ENCODE data around the gene RGS7.

Gene RGS7

DNA sequence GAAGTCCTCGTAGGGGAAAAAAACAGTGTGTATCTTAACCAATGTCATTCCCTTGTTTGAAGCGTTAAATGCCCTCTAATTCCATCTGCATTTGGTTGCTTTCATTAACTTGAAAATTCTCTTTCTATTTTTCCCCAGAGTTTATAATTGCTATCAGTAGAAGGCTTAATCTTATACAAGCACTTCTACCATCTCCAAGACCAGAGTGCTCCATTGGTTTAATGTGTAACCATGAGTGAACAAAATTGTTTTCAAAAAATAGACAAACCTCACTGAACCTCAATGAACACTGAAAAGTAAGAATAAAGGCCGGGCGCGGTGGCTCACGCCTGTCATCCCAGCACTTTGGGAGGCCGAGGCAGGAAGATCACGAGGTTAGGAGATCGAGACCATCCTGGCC is 141.3 kb downstream of the RGS7 start:
- H3K27ac ChIP-seq (ENCODE audit: low read length) = no peak overlapping the region
- H3K36me3 ChIP-seq (ENCODE audit: control insufficient read depth in 2 of 2, insufficient read depth in 2 of 2, low read length in 2 of 2) = no peaks in the 10 kb centered on the region
- H3K4me1 ChIP-seq (ENCODE audit: control insufficient read depth, insufficient read depth, low read length) = no peaks in the 10 kb centered on the region
- H3K9me3 ChIP-seq (ENCODE audit: control insufficient read depth in 2 of 2, low read length in 2 of 2) = peaks cover 3 to 5% of the 10 kb centered on the region in 2 donors
- no peak overlapping the region for H3K9ac ChIP-seq (ENCODE audit: low read length in 2 of 2)
- H3K4me3 ChIP-seq (ENCODE audit: low read length in 2 of 2) = no peak overlapping the region
- H3K27me3 ChIP-seq (ENCODE audit: control insufficient read depth in 1 of 2, insufficient read depth in 2 of 2, low read length in 2 of 2) = no peaks in the 10 kb centered on the region

DNA sequence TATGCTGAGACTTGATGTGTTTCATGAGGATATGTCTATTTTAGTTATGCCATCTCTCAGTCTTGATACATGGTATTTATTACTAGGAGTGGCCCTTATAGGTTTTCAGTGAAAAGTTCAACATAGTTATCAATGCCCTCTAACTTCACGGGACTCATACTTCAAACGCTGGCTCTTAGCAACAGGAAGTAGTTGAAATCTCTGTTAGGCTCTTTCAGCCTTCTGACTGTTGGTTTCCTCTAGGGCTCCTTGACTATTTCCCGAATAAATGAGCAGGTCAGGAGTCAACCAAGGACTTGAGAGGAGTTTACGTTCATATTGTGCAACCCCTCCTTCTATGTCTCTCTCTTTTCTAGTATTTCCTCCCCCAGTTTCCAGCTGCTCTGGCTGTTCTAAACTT is 141.8 kb downstream of the RGS7 start:
- Histone ChIP-seq H3K27ac (ENCODE audit: low read length) (no peak overlapping the region), H3K4me1 (ENCODE audit: control insufficient read depth, insufficient read depth, low read length) (no peaks in the 10 kb centered on the region), H3K27me3 (ENCODE audit: control insufficient read depth in 1 of 2, insufficient read depth in 2 of 2, low read length in 2 of 2) (no peaks in the 10 kb centered on the region), H3K4me3 (ENCODE audit: low read length in 2 of 2) (no peak overlapping the region), H3K9me3 (ENCODE audit: control insufficient read depth in 2 of 2, low read length in 2 of 2) (peaks cover 3 to 5% of the 10 kb centered on the region in 2 donors), H3K36me3 (ENCODE audit: control insufficient read depth in 2 of 2, insufficient read depth in 2 of 2, low read length in 2 of 2) (no peaks in the 10 kb centered on the region), H3K9ac (ENCODE audit: low read length in 2 of 2) (no peak overlapping the region)

DNA sequence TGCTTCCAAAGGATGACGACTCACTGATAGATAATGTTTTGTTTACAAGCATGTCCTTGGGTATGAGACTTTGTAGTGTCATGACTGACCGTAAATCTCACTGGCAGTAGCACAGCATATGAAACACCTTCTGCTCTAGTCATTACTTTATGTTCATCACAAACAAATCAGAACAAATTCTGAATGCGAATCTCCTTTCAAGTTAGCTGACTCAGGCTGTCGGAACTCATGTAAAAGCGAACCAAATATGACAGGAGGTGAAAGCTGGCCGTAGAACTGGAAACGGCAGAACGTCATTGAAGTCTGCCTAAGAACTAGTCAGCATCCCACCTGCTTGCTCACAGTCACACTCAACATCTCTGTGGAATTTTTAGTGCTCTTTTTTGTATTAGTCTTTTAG is 143.9 kb downstream of the RGS7 start:
- no peaks in the 10 kb centered on the region for H3K4me1 ChIP-seq (ENCODE audit: control insufficient read depth, insufficient read depth, low read length)
- H3K9ac ChIP-seq (ENCODE audit: low read length in 2 of 2) = no peak overlapping the region
- H3K27ac ChIP-seq (ENCODE audit: low read length) = no peak overlapping the region
- no peaks in the 10 kb centered on the region for H3K27me3 ChIP-seq (ENCODE audit: control insufficient read depth in 1 of 2, insufficient read depth in 2 of 2, low read length in 2 of 2)
- H3K9me3 ChIP-seq (ENCODE audit: control insufficient read depth in 2 of 2, low read length in 2 of 2) = peaks cover 3 to 5% of the 10 kb centered on the region in 2 donors
- H3K36me3 ChIP-seq (ENCODE audit: control insufficient read depth in 2 of 2, insufficient read depth in 2 of 2, low read length in 2 of 2) = no peaks in the 10 kb centered on the region
- no peak overlapping the region for H3K4me3 ChIP-seq (ENCODE audit: low read length in 2 of 2)

DNA sequence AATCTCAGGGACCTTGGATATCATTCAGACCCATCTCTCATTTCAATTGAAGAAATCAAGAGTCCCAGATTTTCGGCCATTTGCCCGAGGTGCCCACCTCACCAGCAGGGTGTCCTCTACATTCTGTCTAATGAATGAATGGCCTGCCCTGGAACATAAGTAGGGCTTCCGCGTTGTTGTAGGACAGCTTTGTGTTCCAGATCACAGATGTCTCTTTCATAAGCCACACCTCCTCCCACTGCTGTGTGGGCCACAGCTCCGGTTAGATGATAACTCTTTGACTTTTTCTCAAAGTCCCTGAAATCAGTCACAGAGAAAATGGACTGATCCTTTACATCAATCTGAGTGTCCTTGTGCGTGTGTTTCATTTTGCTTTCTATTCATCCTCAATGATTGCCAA is 144.4 kb downstream of the RGS7 start:
- H3K4me3 ChIP-seq (ENCODE audit: low read length in 2 of 2) = no peak overlapping the region
- no peak overlapping the region for H3K27ac ChIP-seq (ENCODE audit: low read length)
- H3K36me3 ChIP-seq (ENCODE audit: control insufficient read depth in 2 of 2, insufficient read depth in 2 of 2, low read length in 2 of 2) = no peaks in the 10 kb centered on the region
- no peaks in the 10 kb centered on the region for H3K27me3 ChIP-seq (ENCODE audit: control insufficient read depth in 1 of 2, insufficient read depth in 2 of 2, low read length in 2 of 2)
- no peak overlapping the region for H3K9ac ChIP-seq (ENCODE audit: low read length in 2 of 2)
- peaks cover 3 to 5% of the 10 kb centered on the region in 2 donors for H3K9me3 ChIP-seq (ENCODE audit: control insufficient read depth in 2 of 2, low read length in 2 of 2)
- no peaks in the 10 kb centered on the region for H3K4me1 ChIP-seq (ENCODE audit: control insufficient read depth, insufficient read depth, low read length)

DNA sequence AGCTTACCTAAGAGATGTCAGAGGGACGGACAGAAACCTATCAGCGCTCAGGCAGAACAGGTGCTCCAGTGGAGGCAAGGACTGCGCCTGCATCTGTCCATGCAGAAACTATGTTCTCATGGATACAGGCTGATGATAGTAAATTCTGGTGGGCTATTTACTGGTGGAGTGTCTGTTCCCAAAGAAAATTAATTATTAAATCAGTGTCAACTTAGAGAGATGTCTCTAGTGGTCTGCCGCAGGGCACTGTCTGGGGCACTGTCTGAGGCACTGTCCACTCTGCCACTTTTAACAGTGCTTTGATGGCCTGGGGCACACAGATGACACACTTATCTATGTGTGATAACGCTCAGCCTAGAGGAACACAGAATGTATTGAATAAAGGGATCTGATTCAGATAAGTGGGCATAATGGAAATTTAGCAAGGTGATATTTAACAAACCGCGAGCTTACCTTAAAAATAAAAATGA is 148.1 kb downstream of the RGS7 start:
- Histone ChIP-seq H3K9ac (ENCODE audit: low read length in 2 of 2) (no peak overlapping the region), H3K4me3 (ENCODE audit: low read length in 2 of 2) (no peak overlapping the region), H3K36me3 (ENCODE audit: control insufficient read depth in 2 of 2, insufficient read depth in 2 of 2, low read length in 2 of 2) (no peaks in the 10 kb centered on the region), H3K27ac (ENCODE audit: low read length) (no peak overlapping the region), H3K9me3 (ENCODE audit: control insufficient read depth in 2 of 2, low read length in 2 of 2) (no peaks in the 10 kb centered on the region), H3K27me3 (ENCODE audit: control insufficient read depth in 1 of 2, insufficient read depth in 2 of 2, low read length in 2 of 2) (no peaks in the 10 kb centered on the region), H3K4me1 (ENCODE audit: control insufficient read depth, insufficient read depth, low read length) (no peaks in the 10 kb centered on the region)

DNA sequence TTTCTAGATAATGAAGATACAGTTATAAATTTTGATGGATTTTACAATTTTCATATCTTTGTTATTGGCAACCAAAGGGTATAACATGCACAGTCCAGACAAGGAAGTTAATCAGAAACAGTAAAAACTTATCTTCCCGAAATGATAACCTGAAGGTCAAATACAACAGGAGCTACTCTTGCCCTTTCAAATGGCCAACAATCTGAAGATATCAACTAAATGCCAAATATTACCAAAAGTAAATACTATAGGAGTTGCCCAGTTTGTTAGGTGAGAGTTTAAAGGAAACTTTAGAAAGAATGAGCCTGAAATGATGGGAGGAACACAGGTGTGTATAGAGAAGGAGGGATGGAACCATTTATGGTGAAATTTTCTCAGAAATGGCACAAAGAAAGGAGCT is 153.2 kb downstream of the RGS7 start:
- Histone ChIP-seq H3K9ac (ENCODE audit: low read length in 2 of 2) (no peak overlapping the region), H3K36me3 (ENCODE audit: control insufficient read depth in 2 of 2, insufficient read depth in 2 of 2, low read length in 2 of 2) (no peaks in the 10 kb centered on the region), H3K27me3 (ENCODE audit: control insufficient read depth in 1 of 2, insufficient read depth in 2 of 2, low read length in 2 of 2) (no peaks in the 10 kb centered on the region), H3K9me3 (ENCODE audit: control insufficient read depth in 2 of 2, low read length in 2 of 2) (no peaks in the 10 kb centered on the region), H3K27ac (ENCODE audit: low read length) (no peak overlapping the region), H3K4me3 (ENCODE audit: low read length in 2 of 2) (no peak overlapping the region), H3K4me1 (ENCODE audit: control insufficient read depth, insufficient read depth, low read length) (no peaks in the 10 kb centered on the region)

DNA sequence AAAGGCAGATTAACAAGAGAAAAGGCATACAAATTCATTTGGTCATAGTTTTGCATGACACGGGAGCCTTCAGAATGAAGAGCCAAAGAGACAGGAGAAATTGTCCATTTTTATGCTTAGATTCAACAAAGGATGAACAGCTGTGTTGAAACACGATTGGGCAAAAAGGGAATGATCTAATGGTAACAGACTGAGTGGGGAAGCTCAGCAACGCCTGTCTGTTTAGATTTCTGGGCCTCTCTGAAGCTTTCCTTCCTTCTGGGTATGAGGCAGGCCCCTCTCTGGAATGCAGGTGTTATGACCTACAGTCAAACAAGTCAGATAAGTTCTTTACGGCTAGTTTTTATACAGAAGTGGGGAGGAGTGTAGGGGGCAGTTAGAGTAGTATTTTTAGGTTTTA is 154.6 kb downstream of the RGS7 start:
- Histone ChIP-seq H3K4me1 (ENCODE audit: control insufficient read depth, insufficient read depth, low read length) (no peaks in the 10 kb centered on the region), H3K27ac (ENCODE audit: low read length) (no peak overlapping the region), H3K9me3 (ENCODE audit: control insufficient read depth in 2 of 2, low read length in 2 of 2) (no peaks in the 10 kb centered on the region), H3K9ac (ENCODE audit: low read length in 2 of 2) (no peak overlapping the region), H3K36me3 (ENCODE audit: control insufficient read depth in 2 of 2, insufficient read depth in 2 of 2, low read length in 2 of 2) (no peaks in the 10 kb centered on the region), H3K4me3 (ENCODE audit: low read length in 2 of 2) (no peak overlapping the region), H3K27me3 (ENCODE audit: control insufficient read depth in 1 of 2, insufficient read depth in 2 of 2, low read length in 2 of 2) (no peaks in the 10 kb centered on the region)

DNA sequence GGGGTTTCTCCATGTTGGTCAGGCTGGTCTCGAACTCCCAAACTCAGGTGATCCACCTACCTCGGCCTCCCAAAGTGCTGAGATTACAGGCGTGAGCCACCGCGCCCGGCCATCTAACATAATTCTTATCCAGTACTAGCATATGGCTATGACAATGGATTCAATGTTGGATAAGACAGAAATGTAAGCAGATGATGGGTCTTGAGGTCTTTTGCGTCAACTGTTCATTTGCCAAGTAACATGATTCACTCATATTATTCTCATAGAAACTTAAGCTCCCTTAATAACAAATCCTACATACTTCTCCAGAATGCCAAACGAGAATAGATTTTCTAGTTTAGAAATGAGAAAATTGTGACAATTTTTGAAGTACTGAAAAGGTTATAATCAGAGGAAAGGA is 170.3 kb downstream of the RGS7 start:
- H3K9ac ChIP-seq (ENCODE audit: low read length in 2 of 2) = no peak overlapping the region
- no peak overlapping the region for H3K27ac ChIP-seq (ENCODE audit: low read length)
- no peaks in the 10 kb centered on the region for H3K27me3 ChIP-seq (ENCODE audit: control insufficient read depth in 1 of 2, insufficient read depth in 2 of 2, low read length in 2 of 2)
- no peaks in the 10 kb centered on the region for H3K4me1 ChIP-seq (ENCODE audit: control insufficient read depth, insufficient read depth, low read length)
- no peak overlapping the region for H3K4me3 ChIP-seq (ENCODE audit: low read length in 2 of 2)
- peaks cover 2% of the 10 kb centered on the region in 2 donors for H3K9me3 ChIP-seq (ENCODE audit: control insufficient read depth in 2 of 2, low read length in 2 of 2)
- H3K36me3 ChIP-seq (ENCODE audit: control insufficient read depth in 2 of 2, insufficient read depth in 2 of 2, low read length in 2 of 2) = no peaks in the 10 kb centered on the region

DNA sequence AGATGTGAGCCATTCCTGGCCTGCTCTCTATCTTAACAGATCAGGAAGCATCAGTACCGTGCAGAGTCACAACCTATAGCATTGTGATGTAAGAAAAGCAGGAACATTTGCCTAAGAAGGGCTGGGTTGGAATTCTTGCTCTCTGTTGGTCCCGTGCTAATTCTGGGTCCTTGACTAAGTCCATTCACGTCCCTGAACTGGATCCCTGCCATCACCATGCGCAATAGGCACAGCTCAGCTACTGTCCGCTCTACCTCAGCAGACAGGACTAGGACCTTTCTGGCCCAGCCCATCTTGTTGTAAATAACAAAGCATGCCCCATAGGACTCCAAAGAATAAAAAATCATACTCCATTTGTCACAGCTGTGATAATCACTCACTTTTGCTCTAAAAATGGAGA is 175.0 kb downstream of the RGS7 start:
- no peaks in the 10 kb centered on the region for H3K4me1 ChIP-seq (ENCODE audit: control insufficient read depth, insufficient read depth, low read length)
- H3K27me3 ChIP-seq (ENCODE audit: control insufficient read depth in 1 of 2, insufficient read depth in 2 of 2, low read length in 2 of 2) = no peaks in the 10 kb centered on the region
- peaks cover 2% of the 10 kb centered on the region in 2 donors for H3K9me3 ChIP-seq (ENCODE audit: control insufficient read depth in 2 of 2, low read length in 2 of 2)
- H3K27ac ChIP-seq (ENCODE audit: low read length) = no peak overlapping the region
- H3K9ac ChIP-seq (ENCODE audit: low read length in 2 of 2) = no peak overlapping the region
- H3K4me3 ChIP-seq (ENCODE audit: low read length in 2 of 2) = no peak overlapping the region
- no peaks in the 10 kb centered on the region for H3K36me3 ChIP-seq (ENCODE audit: control insufficient read depth in 2 of 2, insufficient read depth in 2 of 2, low read length in 2 of 2)

DNA sequence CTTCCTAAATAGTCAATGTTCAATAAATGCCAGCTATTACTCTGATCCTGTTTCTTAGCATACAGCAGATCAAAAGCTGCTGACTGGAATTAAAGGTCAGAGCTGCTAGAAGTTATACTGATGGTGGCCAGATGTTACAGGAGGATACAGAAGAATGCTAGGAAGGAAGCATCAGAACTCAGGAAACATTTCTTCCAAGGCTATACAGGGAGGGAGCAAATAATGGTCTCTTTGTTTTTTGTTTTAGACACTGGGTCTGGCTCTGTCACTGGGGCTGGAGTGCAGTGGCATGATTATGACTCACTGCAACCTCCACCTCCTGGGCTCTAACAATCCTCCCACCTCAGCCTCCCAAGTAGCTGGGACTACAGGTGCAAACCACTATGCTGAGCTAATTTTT is 175.5 kb downstream of the RGS7 start:
- no peak overlapping the region for H3K4me3 ChIP-seq (ENCODE audit: low read length in 2 of 2)
- H3K9ac ChIP-seq (ENCODE audit: low read length in 2 of 2) = no peak overlapping the region
- H3K9me3 ChIP-seq (ENCODE audit: control insufficient read depth in 2 of 2, low read length in 2 of 2) = peaks cover 2% of the 10 kb centered on the region in 2 donors
- H3K36me3 ChIP-seq (ENCODE audit: control insufficient read depth in 2 of 2, insufficient read depth in 2 of 2, low read length in 2 of 2) = no peaks in the 10 kb centered on the region
- no peak overlapping the region for H3K27ac ChIP-seq (ENCODE audit: low read length)
- no peaks in the 10 kb centered on the region for H3K27me3 ChIP-seq (ENCODE audit: control insufficient read depth in 1 of 2, insufficient read depth in 2 of 2, low read length in 2 of 2)
- no peaks in the 10 kb centered on the region for H3K4me1 ChIP-seq (ENCODE audit: control insufficient read depth, insufficient read depth, low read length)

DNA sequence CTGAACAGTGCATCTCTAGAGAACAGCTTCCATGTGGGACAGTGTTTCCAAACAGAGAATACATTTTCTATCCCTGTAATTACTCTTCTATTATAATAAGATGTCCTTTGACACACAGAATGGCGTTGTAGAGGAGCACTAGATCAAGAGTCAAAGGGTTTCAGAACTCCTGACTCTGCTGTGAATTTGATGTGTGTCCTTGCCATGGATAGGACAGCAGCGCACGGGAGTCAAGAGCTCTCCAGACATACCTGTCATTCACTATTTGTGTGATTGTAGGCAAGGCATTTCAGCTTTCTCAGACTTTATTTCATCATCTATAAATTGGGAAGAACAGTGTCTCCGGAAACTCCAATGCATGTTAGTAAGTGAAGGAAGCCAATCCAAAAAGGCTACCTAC is 176.4 kb downstream of the RGS7 start:
- Histone ChIP-seq H3K27ac (ENCODE audit: low read length) (no peak overlapping the region), H3K9me3 (ENCODE audit: control insufficient read depth in 2 of 2, low read length in 2 of 2) (peaks cover 2% of the 10 kb centered on the region in 2 donors), H3K4me1 (ENCODE audit: control insufficient read depth, insufficient read depth, low read length) (no peaks in the 10 kb centered on the region), H3K27me3 (ENCODE audit: control insufficient read depth in 1 of 2, insufficient read depth in 2 of 2, low read length in 2 of 2) (no peaks in the 10 kb centered on the region), H3K4me3 (ENCODE audit: low read length in 2 of 2) (no peak overlapping the region), H3K9ac (ENCODE audit: low read length in 2 of 2) (no peak overlapping the region), H3K36me3 (ENCODE audit: control insufficient read depth in 2 of 2, insufficient read depth in 2 of 2, low read length in 2 of 2) (no peaks in the 10 kb centered on the region)

Measured in stomach smooth muscle (tissue), 2 donors.